Endodermal cell (in vitro differentiated cells): Measurements from ENCODE around the gene METAP1D. TPM values are rescaled to one million over a fixed set of nuclear protein-coding genes. Genes with fewer than 3 reads are reported as not detected.

Experiments used
- DNase-seq: peaks from one replicate; pipeline ENCODE4 v3.0.0-alpha.2; 2017
- H3K27ac ChIP-seq: 2 replicates; pipeline ENCODE4 v1.5.1; 2013; ENCODE audit warnings: mild to moderate bottlenecking, low read depth, low read length, moderate library complexity
- H3K27me3 ChIP-seq: 2 replicates; pipeline ENCODE4 v1.6.1; 2013; ENCODE audit warnings: mild to moderate bottlenecking, low read length, moderate library complexity; ENCODE audit not compliant: insufficient read depth, control insufficient read depth, poor library complexity, severe bottlenecking
- H3K36me3 ChIP-seq: 2 replicates; pipeline ENCODE4 v1.7.0; 2013; ENCODE audit warnings: mild to moderate bottlenecking, low read length, moderate library complexity; ENCODE audit not compliant: control insufficient read depth, insufficient read depth
- H3K4me1 ChIP-seq: one replicate; pipeline ENCODE4 v1.7.0; 2013; ENCODE audit warnings: low read length; ENCODE audit not compliant: control insufficient read depth, insufficient read depth
- H3K4me3 ChIP-seq: 2 replicates; pipeline ENCODE4 v1.5.1; 2013; ENCODE audit warnings: mild to moderate bottlenecking, low read length, moderate library complexity
- H3K9ac ChIP-seq: 2 replicates; pipeline ENCODE4 v1.6.1; 2013; ENCODE audit warnings: mild to moderate bottlenecking, low read length, moderate library complexity; ENCODE audit not compliant: poor library complexity, severe bottlenecking; ENCODE audit errors: extremely low read depth
- H3K9me3 ChIP-seq: 2 replicates; pipeline ENCODE4 v1.6.1; 2013; ENCODE audit warnings: mild to moderate bottlenecking, low read length, moderate library complexity; ENCODE audit not compliant: control insufficient read depth
- H3K27ac Mint-ChIP-seq: 2 replicates; pipeline ENCODE4 v1.8.0; 2020; ENCODE audit warnings: mixed read lengths
- H3K27me3 Mint-ChIP-seq: 2 replicates; pipeline ENCODE4 v1.8.0; 2021; ENCODE audit warnings: mild to moderate bottlenecking, mixed read lengths; ENCODE audit not compliant: insufficient read depth
- H3K36me3 Mint-ChIP-seq: 2 replicates; pipeline ENCODE4 v1.8.0; 2020; ENCODE audit warnings: low read depth, mixed read lengths
- H3K4me1 Mint-ChIP-seq: 2 replicates; pipeline ENCODE4 v1.8.0; 2020; ENCODE audit warnings: mixed read lengths
- H3K4me3 Mint-ChIP-seq: 2 replicates; pipeline ENCODE4 v1.8.0; 2020; ENCODE audit warnings: mild to moderate bottlenecking, moderate library complexity, mixed read lengths
- H3K9me3 Mint-ChIP-seq: 2 replicates; pipeline ENCODE4 v1.8.0; 2020; ENCODE audit warnings: mild to moderate bottlenecking, mixed read lengths
- CTCF ChIP-seq: fragments of 200-600 bp; sonication (generic); conservative IDR thresholded peaks from 2 replicates; pipeline ENCODE4 v1.5.0; 2021; ENCODE audit warnings: antibody characterized with exemption, mild to moderate bottlenecking
- WGBS, 2 experiments: methylation state at CpG; one replicate each; pipeline versions ENCODE4 v1.1.5 to v1.1.7; 2013; ENCODE audit warnings: missing lambda C conversion rate in 2 of 2, mixed read lengths in 1 of 2; ENCODE audit not compliant: insufficient coverage in 1 of 2, insufficient read length in 1 of 2; 5-methylcytosine and 5-hydroxymethylcytosine counted together
- total RNA-seq, 2 donors: library from RNA; stranded (reverse); fragmentation: NEBNext Ultra II Directional in 1 of 2; extraction: Animal tissue kit (Norgen Biotek cat#: 25700) in 1 of 2; gene quantifications; 2 replicates in 1 of 2; 3 replicates in 1 of 2; pipeline ENCODE4 v1.2.1, GENCODE V29; 2021

Gene METAP1D
- total RNA-seq, 2 donors from 2014 or later = 6.0 to 6.5 TPM

DNA sequence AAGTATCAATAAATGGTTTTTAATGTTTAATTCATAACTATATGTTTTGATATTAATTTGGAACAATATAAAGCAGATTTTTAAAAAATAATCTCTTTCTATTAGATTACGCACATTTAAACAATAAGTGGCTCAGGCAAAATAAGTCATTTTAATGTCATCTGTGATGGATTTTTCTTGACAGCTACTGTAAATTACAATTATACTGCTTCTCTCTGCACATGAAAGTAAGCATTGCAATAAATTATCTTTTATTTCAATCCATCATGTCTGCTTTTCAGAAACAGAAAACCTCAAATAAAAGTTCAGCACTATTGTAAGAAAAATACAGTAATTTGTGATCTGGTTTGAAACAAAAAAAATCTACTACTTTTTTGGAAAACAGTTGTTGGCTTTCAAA lies 74.5 kb downstream of the METAP1D start:
- Mint-ChIP-seq H3K36me3 (no peaks in the 10 kb centered on the region), H3K4me3 (no peak overlapping the region), H3K27me3 (peaks cover 43% of the 10 kb centered on the region), H3K9me3 (no peaks in the 10 kb centered on the region), H3K27ac (no peak overlapping the region), H3K4me1 (peaks cover 1% of the 10 kb centered on the region)
- DNase-seq = no peak
- no peaks in the 10 kb centered on the region for H3K4me1 ChIP-seq
- no peak for TF ChIP-seq CTCF
- WGBS, 2 experiments = 100% methylated on average over 1 of the region's 1 CpG; no CpG with 5 or more reads in 1 of the 2 experiments
- no peaks in the 10 kb centered on the region for H3K9me3 ChIP-seq
- H3K9ac ChIP-seq = no peak overlapping the region
- H3K27me3 ChIP-seq = peaks cover 40% of the 10 kb centered on the region
- H3K4me3 ChIP-seq = no peak overlapping the region
- no peak overlapping the region for H3K27ac ChIP-seq
- no peaks in the 10 kb centered on the region for H3K36me3 ChIP-seq

GRCh38 chr2:172079416-172079815 lies 79.7 kb downstream of the METAP1D start:
- H3K9me3 ChIP-seq = no peaks in the 10 kb centered on the region
- Mint-ChIP-seq H3K27ac (no peak overlapping the region), H3K4me3 (no peak overlapping the region), H3K9me3 (no peaks in the 10 kb centered on the region), H3K36me3 (no peaks in the 10 kb centered on the region), H3K27me3 (peaks cover 94% of the 10 kb centered on the region), H3K4me1 (peaks cover 26% of the 10 kb centered on the region)
- no peak overlapping the region for H3K27ac ChIP-seq
- H3K4me3 ChIP-seq = no peak overlapping the region
- DNase-seq = no peak
- TF ChIP-seq CTCF = no peak
- H3K4me1 ChIP-seq = peaks cover 8% of the 10 kb centered on the region
- peaks cover 92% of the 10 kb centered on the region for H3K27me3 ChIP-seq
- no peak overlapping the region for H3K9ac ChIP-seq
- 63 to 74% methylated on average over 2 to 4 of the region's 5 CpGs for WGBS, 2 experiments
- no peaks in the 10 kb centered on the region for H3K36me3 ChIP-seq

DNA sequence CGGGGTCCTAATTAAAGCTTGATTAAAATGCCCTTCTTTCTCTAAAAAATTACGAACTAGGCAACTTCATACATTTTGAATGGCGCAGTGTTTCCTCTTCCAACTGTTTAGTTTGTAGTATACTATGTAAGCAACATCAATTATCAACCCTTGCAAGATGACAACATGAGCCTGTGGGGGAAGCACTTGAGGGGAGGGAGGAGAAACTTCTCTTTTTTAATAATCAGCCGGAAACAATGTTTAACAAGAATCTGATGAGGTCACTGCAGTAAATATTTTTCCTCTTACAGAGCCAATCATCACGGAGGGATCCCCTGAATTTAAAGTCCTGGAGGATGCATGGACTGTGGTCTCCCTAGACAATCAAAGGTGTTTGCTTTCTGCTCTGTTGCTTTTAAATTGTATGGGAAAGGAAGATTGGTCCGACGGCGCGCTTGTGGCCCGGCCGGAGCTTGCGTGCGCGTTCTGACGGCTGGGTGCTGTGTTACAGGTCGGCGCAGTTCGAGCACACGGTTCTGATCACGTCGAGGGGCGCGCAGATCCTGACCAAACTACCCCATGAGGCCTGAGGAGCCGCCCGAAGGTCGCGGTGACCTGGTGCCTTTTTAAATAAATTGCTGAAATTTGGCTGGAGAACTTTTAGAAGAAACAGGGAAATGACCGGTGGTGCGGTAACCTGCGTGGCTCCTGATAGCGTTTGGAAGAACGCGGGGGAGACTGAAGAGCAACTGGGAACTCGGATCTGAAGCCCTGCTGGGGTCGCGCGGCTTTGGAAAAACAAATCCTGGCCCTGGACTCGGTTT lies 80.3 kb downstream of the METAP1D start:
- H3K27me3 Mint-ChIP-seq = peaks cover 97% of the 10 kb centered on the region
- H3K4me3 ChIP-seq = no peak overlapping the region

More for the DNA sequence above, 80.3 kb downstream of the METAP1D start:
- Histone ChIP-seq H3K27ac (no peak overlapping the region), H3K36me3 (no peaks in the 10 kb centered on the region), H3K27me3 (peaks cover 98% of the 10 kb centered on the region), H3K9me3 (no peaks in the 10 kb centered on the region), H3K4me1 (peaks cover 8% of the 10 kb centered on the region), H3K9ac (no peak overlapping the region)
- WGBS, 2 experiments = 10 to 13% methylated on average over 29 to 37 of the region's 38 CpGs
- H3K9me3 Mint-ChIP-seq = no peaks in the 10 kb centered on the region
- H3K4me3 Mint-ChIP-seq = peak overlapping the region; percentile 32
- no peak for DNase-seq
- no peak overlapping the region for H3K27ac Mint-ChIP-seq
- H3K36me3 Mint-ChIP-seq = no peaks in the 10 kb centered on the region
- no peak for TF ChIP-seq CTCF
- peaks cover 26% of the 10 kb centered on the region for H3K4me1 Mint-ChIP-seq
